SK-N-SH (cell line): ENCODE results near the gene ZCCHC14. TPM values are rescaled to one million over a fixed set of nuclear protein-coding genes. Genes with fewer than 3 reads are reported as not detected.

Experiments
- CTCF ChIA-PET: fragments of 300-600, 350-600 bp; formaldehyde crosslinking; extraction: SDS; loops from one replicate; lab custom pipeline; 2021; lab: Yijun Ruan, JAX
- POLR2A ChIA-PET: fragments of 350-600 bp; sonication (Branson Sonifier 250); formaldehyde crosslinking; extraction: SDS; loops from one replicate; lab custom pipeline; 2020; ENCODE audit warnings: antibody characterized with exemption, inconsistent platforms; lab: Yijun Ruan, JAX
- DNase-seq: peaks from one replicate; pipeline ENCODE4 v3.0.0; 2012
- H2AFZ ChIP-seq: fragments of 200-600 bp; sonication (generic); 2 replicates; pipeline ENCODE4 v1.8.1; 2016; ENCODE audit warnings: antibody characterized with exemption, mild to moderate bottlenecking, low read depth
- H3F3A ChIP-seq: fragments of 200-600 bp; sonication (generic); replicated peaks from 2 replicates; pipeline ENCODE3; 2016; ENCODE audit warnings: antibody characterized with exemption, mild to moderate bottlenecking; ENCODE audit not compliant: insufficient read depth
- H3K27ac ChIP-seq, 2 experiments: fragments of 200-500 bp in 1 of 2; fragments of 200-600 bp in 1 of 2; sonication (Bioruptor generic) in 1 of 2; sonication (generic), shearing (Covaris generic) in 1 of 2; 2 replicates each; pipeline versions ENCODE4 v1.5.1 to v1.6.1; 2014 to 2016; ENCODE audit warnings: low read depth in 2 of 2, inconsistent platforms in 1 of 2, low read length in 1 of 2, mild to moderate bottlenecking in 1 of 2, mixed read lengths in 1 of 2
- H3K27me3 ChIP-seq: fragments of 200-600 bp; sonication (generic), shearing (Covaris generic); 2 replicates; pipeline ENCODE4 v1.6.1; 2016; ENCODE audit warnings: mixed run types; ENCODE audit not compliant: insufficient read depth
- H3K36me3 ChIP-seq, 2 experiments: fragments of 200-500 bp in 1 of 2; fragments of 200-600 bp in 1 of 2; sonication (Bioruptor generic) in 1 of 2; sonication (generic) in 1 of 2; replicated peaks in 1 of 2; 2 replicates each; pipeline versions ENCODE3 to v1.5.1; 2014 to 2016; ENCODE audit warnings: low read length in 1 of 2, mild to moderate bottlenecking in 1 of 2; ENCODE audit not compliant: insufficient read depth in 2 of 2, control insufficient read depth in 1 of 2
- H3K4me1 ChIP-seq, 2 experiments: fragments of 200-500 bp in 1 of 2; fragments of 200-600 bp in 1 of 2; sonication (Bioruptor generic) in 1 of 2; sonication (generic), shearing (Covaris generic) in 1 of 2; 2 replicates each; pipeline versions ENCODE4 v1.5.1 to v1.6.1; 2014 to 2016; ENCODE audit warnings: low read depth in 1 of 2, low read length in 1 of 2, mixed run types in 1 of 2; ENCODE audit not compliant: insufficient read depth in 2 of 2, control insufficient read depth in 1 of 2
- H3K4me2 ChIP-seq: fragments of 200-600 bp; sonication (generic), shearing (Covaris generic); 2 replicates; pipeline ENCODE4 v1.6.1; 2017; ENCODE audit warnings: mixed run types
- H3K4me3 ChIP-seq, 2 experiments: fragments of 200-500 bp in 1 of 2; fragments of 200-600 bp in 1 of 2; sonication (Bioruptor generic) in 1 of 2; sonication (generic), shearing (Covaris generic) in 1 of 2; 2 replicates each; pipeline versions ENCODE4 v1.5.1 to v1.8.1; 2014 to 2016; ENCODE audit warnings: low read depth in 2 of 2, inconsistent platforms in 1 of 2, low read length in 1 of 2, mild to moderate bottlenecking in 1 of 2, mixed read lengths in 1 of 2, moderate library complexity in 1 of 2
- H3K79me2 ChIP-seq: fragments of 200-600 bp; sonication (generic); 2 replicates; pipeline ENCODE4 v1.8.1; 2017; ENCODE audit warnings: mild to moderate bottlenecking; ENCODE audit not compliant: insufficient read depth
- H3K9ac ChIP-seq: fragments of 200-600 bp; sonication (generic); 2 replicates; pipeline ENCODE4 v1.6.1; 2017; ENCODE audit warnings: mixed run types
- H3K9me2 ChIP-seq: fragments of 200-600 bp; sonication (generic); 2 replicates; pipeline ENCODE4 v1.6.1; 2017; ENCODE audit warnings: mixed run types
- H3K9me3 ChIP-seq: fragments of 200-600 bp; sonication (generic); 2 replicates; pipeline ENCODE4 v1.6.1; 2017; ENCODE audit warnings: mixed run types, mild to moderate bottlenecking, moderate library complexity
- H4K20me1 ChIP-seq: fragments of 200-600 bp; sonication (generic); 2 replicates; pipeline ENCODE4 v1.6.1; 2017; ENCODE audit warnings: mild to moderate bottlenecking, mixed run types; ENCODE audit not compliant: insufficient read depth
- ELF1 ChIP-seq: IDR thresholded peaks from 2 replicates; pipeline ENCODE4 v1.4.0; 2012
- FOXJ3 ChIP-seq: sonication (generic); formaldehyde crosslinking; IDR thresholded peaks from 2 replicates; pipeline ENCODE4 v1.5.1; 2020; ENCODE audit warnings: mild to moderate bottlenecking, missing genetic modification reagents
- GATA2 ChIP-seq: sonication (generic); formaldehyde crosslinking; IDR thresholded peaks from 2 replicates; pipeline ENCODE4 v1.5.0; 2020; ENCODE audit warnings: mild to moderate bottlenecking, missing genetic modification reagents
- NFIC ChIP-seq: IDR thresholded peaks from 2 replicates; pipeline ENCODE4 v1.4.0; 2012; ENCODE audit warnings: borderline replicate concordance
- NRF1 ChIP-seq: IDR thresholded peaks from 2 replicates; pipeline ENCODE4 v1.6.1; 2012; ENCODE audit warnings: low read depth, mild to moderate bottlenecking, low read length
- POLR2AphosphoS5 ChIP-seq: IDR thresholded peaks from 2 replicates; pipeline ENCODE4 v1.6.1; 2012; ENCODE audit warnings: low read depth, low read length
- RCOR1 ChIP-seq: fragments of 150-350 bp; IDR thresholded peaks from 2 replicates; pipeline ENCODE4 v1.6.1; 2017; ENCODE audit warnings: antibody characterized with exemption, low read length
- RXRA ChIP-seq: IDR thresholded peaks from 2 replicates; pipeline ENCODE4 v1.4.0; 2012; ENCODE audit warnings: low read depth, mild to moderate bottlenecking, borderline replicate concordance
- SIN3A ChIP-seq: IDR thresholded peaks from 2 replicates; pipeline ENCODE4 v1.6.1; 2012; ENCODE audit warnings: low read depth, mild to moderate bottlenecking, low read length, moderate library complexity, borderline replicate concordance
- TAF1 ChIP-seq: IDR thresholded peaks from 2 replicates; pipeline ENCODE4 v1.6.1; 2012; ENCODE audit warnings: low read depth, mild to moderate bottlenecking, low read length, moderate library complexity, borderline replicate concordance
- TEAD4 ChIP-seq: IDR thresholded peaks from 2 replicates; pipeline ENCODE4 v1.4.0; 2012; ENCODE audit warnings: mild to moderate bottlenecking, borderline replicate concordance; ENCODE audit not compliant: insufficient read depth
- YY1 ChIP-seq: IDR thresholded peaks from 2 replicates; pipeline ENCODE4 v1.4.0; 2012; ENCODE audit warnings: low read depth, mild to moderate bottlenecking
- WGBS: methylation state at CpG from one replicate; pipeline ENCODE4 v1.1.6; 2017; ENCODE audit warnings: low lambda C conversion rate; 5-methylcytosine and 5-hydroxymethylcytosine counted together
- polyA plus RNA-seq, 3 experiments: library from polyadenylated mRNA; depleted of rRNA; stranded (reverse); fragments of >200 nt; gene quantifications; 2 replicates each; pipeline ENCODE4 v1.2.3, GENCODE V29; 2012
- TF ChIP-seq, protein P1 (sequence below): IDR thresholded peaks from 2 replicates; pipeline ENCODE4 v1.6.1; 2012; ENCODE audit warnings: mild to moderate bottlenecking, low read depth, low read length, moderate library complexity
- TF ChIP-seq, protein P2 (sequence below): IDR thresholded peaks from 2 replicates; pipeline ENCODE4 v1.4.0; 2012; ENCODE audit warnings: low read depth, borderline replicate concordance
- TF ChIP-seq, protein P3 (sequence below): IDR thresholded peaks from 2 replicates; pipeline ENCODE4 v1.4.0; 2012; ENCODE audit warnings: low read depth

Gene ZCCHC14
- polyA plus RNA-seq, 1 of the 3 experiments (the other 2 are of a cell fraction) = 5.7 TPM

GRCh38 chr16:87533061-87533460, 40.2 kb upstream of the ZCCHC14 start:
- H3K9me2 ChIP-seq = no peaks in the 10 kb centered on the region
- no peak overlapping the region for H3K27ac ChIP-seq
- ChIA-PET POLR2A (no interaction called here), CTCF (interaction anchor here (1.6 kb wide), 1 partner anchor 18 kb away, joined by 5 read pairs; no protein-coding TSS in a partner anchor)
- no peaks in the 10 kb centered on the region for H3K4me1 ChIP-seq
- no peak for DNase-seq
- WGBS = 0% methylated on average over 1 of the region's 1 CpG
- H3K4me2 ChIP-seq = no peak overlapping the region
- H3K36me3 ChIP-seq = no peaks in the 10 kb centered on the region
- no peak overlapping the region for H3K9ac ChIP-seq
- H3K4me3 ChIP-seq = no peak overlapping the region
- H3F3A ChIP-seq = no peaks in the 10 kb centered on the region
- TF ChIP-seq, protein P1, sequence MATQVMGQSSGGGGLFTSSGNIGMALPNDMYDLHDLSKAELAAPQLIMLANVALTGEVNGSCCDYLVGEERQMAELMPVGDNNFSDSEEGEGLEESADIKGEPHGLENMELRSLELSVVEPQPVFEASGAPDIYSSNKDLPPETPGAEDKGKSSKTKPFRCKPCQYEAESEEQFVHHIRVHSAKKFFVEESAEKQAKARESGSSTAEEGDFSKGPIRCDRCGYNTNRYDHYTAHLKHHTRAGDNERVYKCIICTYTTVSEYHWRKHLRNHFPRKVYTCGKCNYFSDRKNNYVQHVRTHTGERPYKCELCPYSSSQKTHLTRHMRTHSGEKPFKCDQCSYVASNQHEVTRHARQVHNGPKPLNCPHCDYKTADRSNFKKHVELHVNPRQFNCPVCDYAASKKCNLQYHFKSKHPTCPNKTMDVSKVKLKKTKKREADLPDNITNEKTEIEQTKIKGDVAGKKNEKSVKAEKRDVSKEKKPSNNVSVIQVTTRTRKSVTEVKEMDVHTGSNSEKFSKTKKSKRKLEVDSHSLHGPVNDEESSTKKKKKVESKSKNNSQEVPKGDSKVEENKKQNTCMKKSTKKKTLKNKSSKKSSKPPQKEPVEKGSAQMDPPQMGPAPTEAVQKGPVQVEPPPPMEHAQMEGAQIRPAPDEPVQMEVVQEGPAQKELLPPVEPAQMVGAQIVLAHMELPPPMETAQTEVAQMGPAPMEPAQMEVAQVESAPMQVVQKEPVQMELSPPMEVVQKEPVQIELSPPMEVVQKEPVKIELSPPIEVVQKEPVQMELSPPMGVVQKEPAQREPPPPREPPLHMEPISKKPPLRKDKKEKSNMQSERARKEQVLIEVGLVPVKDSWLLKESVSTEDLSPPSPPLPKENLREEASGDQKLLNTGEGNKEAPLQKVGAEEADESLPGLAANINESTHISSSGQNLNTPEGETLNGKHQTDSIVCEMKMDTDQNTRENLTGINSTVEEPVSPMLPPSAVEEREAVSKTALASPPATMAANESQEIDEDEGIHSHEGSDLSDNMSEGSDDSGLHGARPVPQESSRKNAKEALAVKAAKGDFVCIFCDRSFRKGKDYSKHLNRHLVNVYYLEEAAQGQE = no peak
- TF ChIP-seq FOXJ3 (CRISPR knock-in tag) (no peak), YY1 (no peak), RCOR1 (no peak), NFIC (no peak), TEAD4 (no peak), SIN3A (no peak), TAF1 (no peak), ELF1 (no peak), GATA2 (CRISPR knock-in tag) (no peak), NRF1 (no peak), RXRA (no peak), POLR2AphosphoS5 (no peak)
- TF ChIP-seq, protein P2, sequence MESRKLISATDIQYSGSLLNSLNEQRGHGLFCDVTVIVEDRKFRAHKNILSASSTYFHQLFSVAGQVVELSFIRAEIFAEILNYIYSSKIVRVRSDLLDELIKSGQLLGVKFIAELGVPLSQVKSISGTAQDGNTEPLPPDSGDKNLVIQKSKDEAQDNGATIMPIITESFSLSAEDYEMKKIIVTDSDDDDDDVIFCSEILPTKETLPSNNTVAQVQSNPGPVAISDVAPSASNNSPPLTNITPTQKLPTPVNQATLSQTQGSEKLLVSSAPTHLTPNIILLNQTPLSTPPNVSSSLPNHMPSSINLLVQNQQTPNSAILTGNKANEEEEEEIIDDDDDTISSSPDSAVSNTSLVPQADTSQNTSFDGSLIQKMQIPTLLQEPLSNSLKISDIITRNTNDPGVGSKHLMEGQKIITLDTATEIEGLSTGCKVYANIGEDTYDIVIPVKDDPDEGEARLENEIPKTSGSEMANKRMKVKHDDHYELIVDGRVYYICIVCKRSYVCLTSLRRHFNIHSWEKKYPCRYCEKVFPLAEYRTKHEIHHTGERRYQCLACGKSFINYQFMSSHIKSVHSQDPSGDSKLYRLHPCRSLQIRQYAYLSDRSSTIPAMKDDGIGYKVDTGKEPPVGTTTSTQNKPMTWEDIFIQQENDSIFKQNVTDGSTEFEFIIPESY = no peak
- TF ChIP-seq, protein P3, sequence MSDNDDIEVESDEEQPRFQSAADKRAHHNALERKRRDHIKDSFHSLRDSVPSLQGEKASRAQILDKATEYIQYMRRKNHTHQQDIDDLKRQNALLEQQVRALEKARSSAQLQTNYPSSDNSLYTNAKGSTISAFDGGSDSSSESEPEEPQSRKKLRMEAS = no peak
- no peak overlapping the region for H2AFZ ChIP-seq
- 0 out of 2 replicates have a peak, but pooled peaks cover 2% of the 10 kb centered on the region for H3K27me3 ChIP-seq
- no peaks in the 10 kb centered on the region for H3K79me2 ChIP-seq
- no peaks in the 10 kb centered on the region for H3K9me3 ChIP-seq
- H4K20me1 ChIP-seq = no peaks in the 10 kb centered on the region
